Measurements from ENCODE around the gene PARP12. TPM values are rescaled to one million over a fixed set of nuclear protein-coding genes. Genes with fewer than 3 reads are reported as not detected.

Gene PARP12
- total RNA-seq, 4 donors from 2014 or later = 22.7 to 81.0 (median 27.0) TPM

DNA sequence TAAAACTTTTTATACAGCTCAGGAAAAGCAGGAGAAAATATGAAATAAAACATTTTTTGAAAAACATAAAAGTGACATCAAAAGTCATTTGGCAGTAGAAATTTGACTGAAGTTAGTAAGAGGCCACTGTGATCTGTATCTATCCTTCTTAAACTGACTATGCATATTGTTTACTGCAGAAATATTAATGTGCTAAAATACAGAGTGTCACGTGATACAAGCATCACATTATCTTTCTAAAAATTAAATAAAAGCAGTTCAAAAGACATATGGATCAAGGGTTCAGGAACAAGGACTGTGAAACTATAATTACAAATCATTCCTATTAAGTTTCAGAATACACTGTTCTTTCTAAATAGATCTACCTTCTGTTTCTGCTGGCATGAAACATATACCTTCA is 33.7 kb downstream of the PARP12 start:
- no peaks in the 10 kb centered on the region for H3K27me3 ChIP-seq
- peaks cover 39% of the 10 kb centered on the region for H3K36me3 ChIP-seq
- DNase-seq (ENCODE audit: low spot score in 2 of 2) = no peak
- TF ChIP-seq POLR2AphosphoS5 (IDR thresholded peaks at IDR 0.05) = no peak
- TF ChIP-seq POLR2A (IDR thresholded peaks at IDR 0.05) = no peak
- no peak for TF ChIP-seq CTCF (IDR thresholded peaks at IDR 0.05)
- no peak for TF ChIP-seq EP300 (IDR thresholded peaks at IDR 0.05)
- H3K4me1 ChIP-seq = no peaks in the 10 kb centered on the region
- no peak overlapping the region for H3K4me3 ChIP-seq
- WGBS = 95% methylated on average over 1 of the region's 1 CpG
- H3K9me3 ChIP-seq = no peaks in the 10 kb centered on the region
- no peak overlapping the region for H3K27ac ChIP-seq

GRCh38 chr7:140028311-140028710 is 34.4 kb downstream of the PARP12 start:
- peaks cover 47% of the 10 kb centered on the region for H3K36me3 ChIP-seq
- 93% methylated on average over 4 of the region's 4 CpGs for WGBS
- no peak overlapping the region for H3K4me3 ChIP-seq
- no peaks in the 10 kb centered on the region for H3K27me3 ChIP-seq
- no peak for TF ChIP-seq EP300 (IDR thresholded peaks at IDR 0.05)
- no peak for TF ChIP-seq POLR2A (IDR thresholded peaks at IDR 0.05)
- no peak overlapping the region for H3K27ac ChIP-seq
- no peak for DNase-seq (ENCODE audit: low spot score in 2 of 2)
- H3K9me3 ChIP-seq = no peaks in the 10 kb centered on the region
- H3K4me1 ChIP-seq = no peaks in the 10 kb centered on the region

DNA sequence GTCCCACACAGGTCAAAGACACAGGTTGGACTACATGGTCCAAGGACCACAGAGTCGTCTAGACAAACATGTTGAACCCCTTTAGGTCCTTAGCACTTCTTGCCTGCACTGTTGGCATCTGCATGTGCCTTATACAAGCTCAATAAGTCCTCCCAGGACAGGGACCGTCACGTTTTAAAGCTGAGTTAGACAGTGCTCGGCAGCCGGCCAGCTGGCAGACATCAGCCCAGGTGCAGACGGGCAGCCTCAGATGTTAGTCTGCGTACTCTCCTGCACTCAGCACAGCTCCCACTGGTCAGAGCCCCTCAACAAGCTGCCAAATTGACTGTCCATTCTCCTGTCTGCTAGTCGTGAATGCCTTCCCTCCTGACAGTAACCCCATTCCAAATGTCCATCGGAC is 34.9 kb downstream of the PARP12 start:
- H3K27ac ChIP-seq = no peak overlapping the region

GRCh38 chr7:140026935-140027334 is 35.8 kb downstream of the PARP12 start:
- TF ChIP-seq POLR2A (IDR thresholded peaks at IDR 0.05) (no peak), POLR2AphosphoS5 (IDR thresholded peaks at IDR 0.05) (no peak), CTCF (IDR thresholded peaks at IDR 0.05) (no peak), EP300 (IDR thresholded peaks at IDR 0.05) (no peak)
- DNase-seq (ENCODE audit: low spot score in 2 of 2) = peak in 1 of 2 donors; percentile 53
- H3K27ac ChIP-seq = no peak overlapping the region
- no peaks in the 10 kb centered on the region for H3K9me3 ChIP-seq
- H3K4me1 ChIP-seq = no peaks in the 10 kb centered on the region
- H3K36me3 ChIP-seq = peaks cover 55% of the 10 kb centered on the region
- no peak overlapping the region for H3K4me3 ChIP-seq
- 100% methylated on average over 3 of the region's 9 CpGs for WGBS
- no peaks in the 10 kb centered on the region for H3K27me3 ChIP-seq

More for the DNA sequence above, 34.9 kb downstream of the PARP12 start:
- Histone ChIP-seq H3K4me3 (no peak overlapping the region), H3K4me1 (no peaks in the 10 kb centered on the region), H3K9me3 (no peaks in the 10 kb centered on the region), H3K36me3 (peaks cover 52% of the 10 kb centered on the region), H3K27me3 (no peaks in the 10 kb centered on the region)
- TF ChIP-seq CTCF (IDR thresholded peaks at IDR 0.05) (no peak), POLR2A (IDR thresholded peaks at IDR 0.05) (no peak), EP300 (IDR thresholded peaks at IDR 0.05) (no peak), POLR2AphosphoS5 (IDR thresholded peaks at IDR 0.05) (no peak)
- 87% methylated on average over 9 of the region's 9 CpGs for WGBS
- DNase-seq (ENCODE audit: low spot score in 2 of 2) = no peak

GRCh38 chr7:140025814-140026433 is 36.8 kb downstream of the PARP12 start:
- peak in 1 of 2 donors; percentile 54 for DNase-seq (ENCODE audit: low spot score in 2 of 2)
- H3K4me3 ChIP-seq = no peak overlapping the region
- no peak overlapping the region for H3K27ac ChIP-seq
- TF ChIP-seq EP300 (IDR thresholded peaks at IDR 0.05) = no peak
- WGBS = 86% methylated on average over 9 of the region's 12 CpGs
- no peaks in the 10 kb centered on the region for H3K9me3 ChIP-seq
- H3K36me3 ChIP-seq = peaks cover 55% of the 10 kb centered on the region
- no peaks in the 10 kb centered on the region for H3K4me1 ChIP-seq
- no peaks in the 10 kb centered on the region for H3K27me3 ChIP-seq

- no peaks in the 10 kb centered on the region for H3K4me1 ChIP-seq
- no peak for DNase-seq (ENCODE audit: low spot score in 2 of 2)
- WGBS = 96% methylated on average over 4 of the region's 4 CpGs
- H3K36me3 ChIP-seq = peaks cover 55% of the 10 kb centered on the region
- no peaks in the 10 kb centered on the region for H3K27me3 ChIP-seq
- no peak overlapping the region for H3K27ac ChIP-seq
- H3K4me3 ChIP-seq = no peak overlapping the region
- H3K9me3 ChIP-seq = no peaks in the 10 kb centered on the region
- TF ChIP-seq POLR2A (IDR thresholded peaks at IDR 0.05) = no peak
- TF ChIP-seq EP300 (IDR thresholded peaks at IDR 0.05) = no peak
- TF ChIP-seq CTCF (IDR thresholded peaks at IDR 0.05) = no peak
- no peak for TF ChIP-seq POLR2AphosphoS5 (IDR thresholded peaks at IDR 0.05)
Measured at GRCh38 chr7:140025241-140025640, 37.5 kb downstream of the PARP12 start.
